ENCODE results near the gene FAM193B. TPM values are rescaled to one million over a fixed set of nuclear protein-coding genes. Genes with fewer than 3 reads are reported as not detected.

The FAM193B gene
- 25.4 TPM for total RNA-seq
- long read RNA-seq, partial matches to known transcripts: 3 of 32 reads
- long read RNA-seq, other reads (novel, unspliced or antisense): 27 of 32 reads

GRCh38 chr5:177554474-177555111, at the start of gene FAM193B:
FAM193B (minus strand) TSS chr5:177554563; CDS start chr5:177554458, 105 bp downstream.
- intact Hi-C loops (cut with DNase I): loop anchor here (5.0 kb wide), 1 partner anchor 38 kb away; the partner anchor contains the start of gene TMED9
- DNase-seq (ENCODE audit: low spot score): peak; percentile 98

- intact Hi-C loops (cut with DNase I): no loop called here
- no peak for DNase-seq (ENCODE audit: low spot score)
Measured at GRCh38 chr5:177604116-177604521, 49.8 kb upstream of the FAM193B start.

- intact Hi-C loops (cut with DNase I): no loop called here
- no peak for DNase-seq (ENCODE audit: low spot score)
Measured at GRCh38 chr5:177603631-177604030, 49.3 kb upstream of the FAM193B start.

GRCh38 chr5:177602458-177602830, 48.1 kb upstream of the FAM193B start:
- intact Hi-C loops (cut with DNase I): no loop called here
- no peak for DNase-seq (ENCODE audit: low spot score)

- intact Hi-C loops (cut with DNase I): no loop called here
- no peak for DNase-seq (ENCODE audit: low spot score)
Measured at GRCh38 chr5:177601577-177602457, 47.5 kb upstream of the FAM193B start.

GRCh38 chr5:177601126-177601525, 46.8 kb upstream of the FAM193B start:
- intact Hi-C loops (cut with DNase I): no loop called here

GRCh38 chr5:177600508-177601018, 46.2 kb upstream of the FAM193B start:
- intact Hi-C loops (cut with DNase I): no loop called here

More at GRCh38 chr5:177601126-177601525, 46.8 kb upstream of the FAM193B start:
- DNase-seq (ENCODE audit: low spot score): no peak

GRCh38 chr5:177599731-177600507, 45.6 kb upstream of the FAM193B start, which contains the start of gene B4GALT7:
B4GALT7 (plus strand) TSS chr5:177600132; CDS start chr5:177600211, 79 bp downstream.
- intact Hi-C loops (cut with DNase I): no loop called here
- peak; percentile 95 for DNase-seq (ENCODE audit: low spot score)

More at GRCh38 chr5:177600508-177601018, 46.2 kb upstream of the FAM193B start:
- DNase-seq (ENCODE audit: low spot score): no peak

- intact Hi-C loops (cut with DNase I): no loop called here
- no peak for DNase-seq (ENCODE audit: low spot score)
Measured at GRCh38 chr5:177598477-177598876, 44.1 kb upstream of the FAM193B start.

GRCh38 chr5:177596775-177597238, 42.4 kb upstream of the FAM193B start:
- intact Hi-C loops (cut with DNase I): no loop called here
- no peak for DNase-seq (ENCODE audit: low spot score)

GRCh38 chr5:177595991-177596774, 41.8 kb upstream of the FAM193B start:
- intact Hi-C loops (cut with DNase I): no loop called here
- peak; percentile 26 for DNase-seq (ENCODE audit: low spot score)

- intact Hi-C loops (cut with DNase I): no loop called here
- peak; percentile 50 for DNase-seq (ENCODE audit: low spot score)
Measured at GRCh38 chr5:177595026-177595585, 40.7 kb upstream of the FAM193B start.

- DNase-seq (ENCODE audit: low spot score): peak; percentile 63
- intact Hi-C loops (cut with DNase I): loop anchor here (5.0 kb wide), 2 partner anchors 42 to 77 kb away; partner anchors contain the start of genes DDX41 and FAM193B
Measured at GRCh38 chr5:177594071-177594470, 39.7 kb upstream of the FAM193B start.

- intact Hi-C loops (cut with DNase I): loop anchor here (5.0 kb wide), 2 partner anchors 41 to 76 kb away; partner anchors contain the start of genes DDX41 and FAM193B
- DNase-seq (ENCODE audit: low spot score): peak; percentile 19
Measured at GRCh38 chr5:177593511-177593910, 39.1 kb upstream of the FAM193B start.

- peak; percentile 5 for DNase-seq (ENCODE audit: low spot score)
- intact Hi-C loops (cut with DNase I): loop anchor here (5.0 kb wide), 2 partner anchors 41 to 76 kb away; partner anchors contain the start of genes DDX41 and FAM193B
Measured at GRCh38 chr5:177592905-177593304, 38.5 kb upstream of the FAM193B start.

GRCh38 chr5:177592010-177592834, 37.9 kb upstream of the FAM193B start, which contains the start of gene TMED9:
TMED9 (plus strand) TSS chr5:177592203; CDS start chr5:177592215, 12 bp downstream.
- intact Hi-C loops (cut with DNase I): loop anchor here (5.0 kb wide), 2 partner anchors 40 to 75 kb away; partner anchors contain the start of genes DDX41 and FAM193B
- peak; percentile 96 for DNase-seq (ENCODE audit: low spot score)

GRCh38 chr5:177591690-177592009, 37.3 kb upstream of the FAM193B start:
- intact Hi-C loops (cut with DNase I): loop anchor here (5.0 kb wide), 2 partner anchors 39 to 74 kb away; partner anchors contain the start of genes DDX41 and FAM193B
- no peak for DNase-seq (ENCODE audit: low spot score)
